Endothelial cell of umbilical vein (primary cell): ENCODE measurements around the gene OR2T1.
"Not testable (repeated sequence)": the region's sequence is repeated elsewhere in the genome, so short reads cannot be mapped to it uniquely, and the experiment has no call there.

Experiments used
- CTCF ChIP-seq, 2 donors: IDR thresholded peaks; 1 replicate in 1 of 2; 2 replicates in 1 of 2; pipeline ENCODE4 v1.5.1; 2011; ENCODE audit warnings: low read length in 2 of 2, mild to moderate bottlenecking in 2 of 2, moderate library complexity in 2 of 2, control low read depth in 1 of 2, inconsistent platforms in 1 of 2, low read depth in 1 of 2; ENCODE audit not compliant: insufficient read depth in 1 of 2; ENCODE audit errors: extremely low read depth in 1 of 2
- EZH2 ChIP-seq: IDR thresholded peaks from 2 replicates; pipeline ENCODE4 v1.6.1; 2012; ENCODE audit warnings: borderline replicate concordance, low read depth, mild to moderate bottlenecking, moderate library complexity, low read length, inconsistent platforms; ENCODE audit not compliant: severe bottlenecking
- FOS ChIP-seq: IDR thresholded peaks from 2 replicates; pipeline ENCODE4 v1.6.1; 2011; ENCODE audit warnings: mild to moderate bottlenecking, low read length, moderate library complexity, borderline replicate concordance; ENCODE audit not compliant: insufficient read depth
- POLR2A ChIP-seq: IDR thresholded peaks from 2 replicates; pipeline ENCODE4 v1.6.1; 2012; ENCODE audit warnings: low read depth, mild to moderate bottlenecking, control low read depth, low read length
- POLR2AphosphoS5 ChIP-seq: IDR thresholded peaks from 2 replicates; pipeline ENCODE4 v1.6.1; 2012; ENCODE audit warnings: low read depth, mild to moderate bottlenecking, control low read depth, low read length, moderate library complexity; ENCODE audit not compliant: insufficient read depth
- TF ChIP-seq, protein P1 (sequence below): IDR thresholded peaks from 2 replicates; pipeline ENCODE4 v1.6.1; 2011; ENCODE audit not compliant: insufficient read depth, insufficient read length

GRCh38 chr1:248427526-248428191 is 24.8 kb downstream of the OR2T1 start:
- TF ChIP-seq CTCF (IDR thresholded peaks at IDR 0.05; ENCODE audit: extremely low read depth in 1 of 2, insufficient read depth in 1 of 2, low read depth in 1 of 2, low read length in 2 of 2); FOS; POLR2A; EZH2; POLR2AphosphoS5: not testable (repeated sequence)
- TF ChIP-seq, protein P1, sequence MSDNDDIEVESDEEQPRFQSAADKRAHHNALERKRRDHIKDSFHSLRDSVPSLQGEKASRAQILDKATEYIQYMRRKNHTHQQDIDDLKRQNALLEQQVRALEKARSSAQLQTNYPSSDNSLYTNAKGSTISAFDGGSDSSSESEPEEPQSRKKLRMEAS, result not testable (repeated sequence)
